Glutamatergic neuron (in vitro differentiated cells): ENCODE data around the gene FILIP1L. TPM values are rescaled to one million over a fixed set of nuclear protein-coding genes. Genes with fewer than 3 reads are reported as not detected.

Source experiments
- DNase-seq: peaks from one replicate; pipeline ENCODE4 v3.0.0; 2022
- H3K27ac Mint-ChIP-seq: one replicate; pipeline ENCODE4 v1.8.0; 2020; ENCODE audit warnings: mild to moderate bottlenecking, mixed read lengths, inconsistent platforms; ENCODE audit not compliant: unreplicated experiment
- H3K27me3 Mint-ChIP-seq: one replicate; pipeline ENCODE4 v1.8.0; 2020; ENCODE audit warnings: mild to moderate bottlenecking, moderate library complexity, mixed read lengths, inconsistent platforms; ENCODE audit not compliant: unreplicated experiment
- H3K36me3 Mint-ChIP-seq: one replicate; pipeline ENCODE4 v1.8.0; 2020; ENCODE audit warnings: mild to moderate bottlenecking, mixed read lengths, inconsistent platforms; ENCODE audit not compliant: unreplicated experiment
- H3K4me1 Mint-ChIP-seq: one replicate; pipeline ENCODE4 v1.8.0; 2020; ENCODE audit warnings: mild to moderate bottlenecking, low read depth, mixed read lengths, inconsistent platforms; ENCODE audit not compliant: unreplicated experiment
- H3K4me3 Mint-ChIP-seq: one replicate; pipeline ENCODE4 v1.8.0; 2020; ENCODE audit warnings: mild to moderate bottlenecking, mixed read lengths, inconsistent platforms; ENCODE audit not compliant: unreplicated experiment
- H3K9me3 Mint-ChIP-seq: one replicate; pipeline ENCODE4 v1.8.0; 2020; ENCODE audit warnings: mild to moderate bottlenecking, moderate library complexity, mixed read lengths, inconsistent platforms; ENCODE audit not compliant: unreplicated experiment
- total RNA-seq: library from RNA; stranded (reverse); fragmentation: NEBNext Ultra II Directional; extraction: Animal tissue kit (Norgen Biotek cat#: 25700); gene quantifications from one replicate; pipeline ENCODE4 v1.2.1, GENCODE V29; 2021; ENCODE audit not compliant: unreplicated experiment
- TF ChIP-seq, protein P1 (sequence below): fragments of 200-600 bp; sonication (generic); IDR thresholded peaks from one replicate; pipeline ENCODE4 v1.5.0; 2021; ENCODE audit not compliant: partially characterized antibody, unreplicated experiment

The FILIP1L gene
- total RNA-seq, 1 donor from 2014 or later: 4.3 TPM

DNA sequence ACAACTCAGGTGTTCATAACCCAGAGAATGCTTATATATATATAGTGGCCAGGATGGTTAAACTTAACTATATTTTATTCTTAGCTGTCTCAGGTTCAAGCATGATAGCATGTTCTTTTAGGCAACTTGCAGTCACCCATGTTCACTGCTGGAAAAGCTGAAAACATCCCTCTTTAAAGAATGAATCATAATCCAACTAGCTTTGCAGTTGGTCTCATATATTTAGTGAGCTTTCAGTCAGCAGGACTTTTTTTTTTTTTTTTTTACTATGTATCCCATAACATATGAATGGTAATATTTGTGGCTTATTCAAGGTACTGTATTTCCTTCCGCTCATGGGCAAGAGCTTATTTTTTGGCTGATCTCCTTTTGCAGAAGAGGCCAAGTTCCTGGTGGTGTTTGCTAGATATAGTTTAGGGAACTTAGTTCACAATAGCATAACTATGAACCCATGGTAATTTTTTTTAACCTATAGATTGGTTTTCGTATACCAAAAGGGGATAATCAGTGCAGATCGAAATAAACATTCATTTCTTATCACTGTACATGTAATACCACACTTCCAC lies 219.1 kb downstream of the FILIP1L start:
- no peaks in the 10 kb centered on the region for H3K9me3 Mint-ChIP-seq
- H3K27ac Mint-ChIP-seq: no peak overlapping the region
- no peak overlapping the region for H3K4me3 Mint-ChIP-seq
- DNase-seq: no peak
- TF ChIP-seq, protein P1, sequence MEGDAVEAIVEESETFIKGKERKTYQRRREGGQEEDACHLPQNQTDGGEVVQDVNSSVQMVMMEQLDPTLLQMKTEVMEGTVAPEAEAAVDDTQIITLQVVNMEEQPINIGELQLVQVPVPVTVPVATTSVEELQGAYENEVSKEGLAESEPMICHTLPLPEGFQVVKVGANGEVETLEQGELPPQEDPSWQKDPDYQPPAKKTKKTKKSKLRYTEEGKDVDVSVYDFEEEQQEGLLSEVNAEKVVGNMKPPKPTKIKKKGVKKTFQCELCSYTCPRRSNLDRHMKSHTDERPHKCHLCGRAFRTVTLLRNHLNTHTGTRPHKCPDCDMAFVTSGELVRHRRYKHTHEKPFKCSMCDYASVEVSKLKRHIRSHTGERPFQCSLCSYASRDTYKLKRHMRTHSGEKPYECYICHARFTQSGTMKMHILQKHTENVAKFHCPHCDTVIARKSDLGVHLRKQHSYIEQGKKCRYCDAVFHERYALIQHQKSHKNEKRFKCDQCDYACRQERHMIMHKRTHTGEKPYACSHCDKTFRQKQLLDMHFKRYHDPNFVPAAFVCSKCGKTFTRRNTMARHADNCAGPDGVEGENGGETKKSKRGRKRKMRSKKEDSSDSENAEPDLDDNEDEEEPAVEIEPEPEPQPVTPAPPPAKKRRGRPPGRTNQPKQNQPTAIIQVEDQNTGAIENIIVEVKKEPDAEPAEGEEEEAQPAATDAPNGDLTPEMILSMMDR: no peak
- H3K27me3 Mint-ChIP-seq: peaks cover 5% of the 10 kb centered on the region
- no peaks in the 10 kb centered on the region for H3K36me3 Mint-ChIP-seq
- peaks cover 4% of the 10 kb centered on the region for H3K4me1 Mint-ChIP-seq

DNA sequence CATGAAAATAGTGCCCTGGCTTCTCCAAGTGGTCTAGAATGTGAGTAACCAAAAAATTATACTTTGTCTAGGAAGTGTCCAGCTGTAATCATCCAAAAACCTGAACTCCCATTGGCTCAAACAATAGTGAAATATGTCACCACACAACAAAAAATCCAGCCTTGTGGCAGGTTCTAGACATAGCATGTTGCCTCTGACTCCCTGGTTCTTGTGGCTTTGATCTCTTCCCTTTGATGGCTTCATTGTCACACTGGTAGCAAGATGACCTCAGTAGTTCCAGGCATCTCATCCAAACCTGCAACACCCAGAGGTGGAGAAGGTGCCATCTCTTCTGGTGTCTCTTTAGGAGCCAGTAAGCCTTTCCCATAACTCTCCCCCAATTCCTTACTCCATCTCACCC lies 222.0 kb downstream of the FILIP1L start:
- peaks cover 3% of the 10 kb centered on the region for H3K27me3 Mint-ChIP-seq
- no peaks in the 10 kb centered on the region for H3K9me3 Mint-ChIP-seq
- H3K27ac Mint-ChIP-seq: no peak overlapping the region
- peaks cover 6% of the 10 kb centered on the region for H3K36me3 Mint-ChIP-seq
- DNase-seq: no peak
- TF ChIP-seq, protein P1: no peak
- H3K4me1 Mint-ChIP-seq: peaks cover 4% of the 10 kb centered on the region
- no peak overlapping the region for H3K4me3 Mint-ChIP-seq

DNA sequence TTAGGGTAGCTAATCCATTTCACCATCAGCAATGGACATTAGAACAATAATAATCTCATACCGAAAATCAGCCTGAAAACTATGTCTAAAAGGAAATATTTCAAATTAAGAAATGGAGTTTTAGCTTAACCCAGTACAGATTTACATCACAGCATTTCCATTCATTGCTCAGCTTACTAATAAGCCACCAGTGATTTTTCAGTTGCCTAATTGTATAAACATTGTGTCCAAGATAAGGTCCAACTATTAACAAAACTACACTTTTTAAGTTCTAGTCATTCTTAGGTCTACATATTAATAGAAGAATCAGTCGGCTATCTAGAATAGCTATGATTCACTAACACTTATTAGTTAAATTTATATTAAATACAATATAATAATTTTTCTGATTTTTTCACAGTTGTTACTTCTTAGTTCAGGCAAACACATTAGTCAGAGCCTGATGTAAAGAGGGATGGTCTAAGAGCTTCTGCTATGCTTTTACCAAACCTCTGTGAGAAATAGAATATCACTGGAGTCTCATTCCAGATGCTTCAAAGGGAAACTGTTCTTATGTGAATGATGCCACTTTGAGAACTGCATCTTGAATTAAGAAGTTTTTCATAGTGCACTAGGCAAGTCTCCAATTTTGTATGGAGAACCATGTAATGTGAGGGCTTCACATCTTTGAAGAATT lies 222.6 kb downstream of the FILIP1L start:
- no peaks in the 10 kb centered on the region for H3K9me3 Mint-ChIP-seq
- peaks cover 4% of the 10 kb centered on the region for H3K4me1 Mint-ChIP-seq
- peaks cover 3% of the 10 kb centered on the region for H3K27me3 Mint-ChIP-seq
- peaks cover 6% of the 10 kb centered on the region for H3K36me3 Mint-ChIP-seq
- H3K4me3 Mint-ChIP-seq: no peak overlapping the region
- H3K27ac Mint-ChIP-seq: no peak overlapping the region
- DNase-seq: no peak
- TF ChIP-seq, protein P1: no peak

DNA sequence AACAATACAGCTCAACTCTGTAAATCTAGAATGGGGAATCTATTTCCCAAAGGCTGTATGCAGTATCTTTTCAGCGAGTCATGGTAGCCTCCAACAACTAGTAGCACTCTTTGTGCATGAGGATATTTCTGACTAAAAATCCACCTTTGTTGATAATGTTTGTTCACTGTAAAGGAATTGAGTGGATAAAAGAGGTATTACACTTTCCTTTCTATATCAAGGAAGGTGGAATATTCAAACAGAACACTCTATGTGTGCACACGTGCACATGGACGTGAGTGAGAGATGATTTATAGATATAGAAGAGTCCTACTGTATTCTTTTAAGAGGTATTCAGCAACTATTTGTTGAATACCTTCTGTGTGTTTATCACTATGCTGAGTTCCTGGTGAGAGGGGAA lies 228.4 kb downstream of the FILIP1L start:
- Mint-ChIP-seq H3K27me3 (no peaks in the 10 kb centered on the region), H3K4me3 (no peak overlapping the region), H3K36me3 (peaks cover 6% of the 10 kb centered on the region), H3K9me3 (no peaks in the 10 kb centered on the region), H3K4me1 (no peaks in the 10 kb centered on the region), H3K27ac (no peak overlapping the region)
- no peak for DNase-seq
- TF ChIP-seq, protein P1: no peak

DNA sequence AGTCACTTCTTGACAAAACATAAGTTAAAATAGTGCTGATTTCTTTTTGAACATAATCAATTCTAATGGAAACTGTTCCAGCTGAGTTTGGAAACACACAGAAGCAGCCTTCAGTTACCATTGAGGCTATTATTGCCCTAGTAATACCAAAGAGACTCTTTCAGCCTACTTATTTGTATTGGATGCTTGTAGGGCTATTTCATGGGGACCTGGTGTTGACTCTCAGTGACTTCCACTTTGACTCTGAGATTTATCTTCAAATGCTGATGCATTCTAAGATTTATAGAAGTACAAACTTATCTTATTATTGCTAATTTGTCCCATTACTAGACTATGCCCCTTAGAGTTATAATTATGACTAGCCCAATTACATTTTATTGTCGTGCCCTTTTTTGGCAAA lies 229.2 kb downstream of the FILIP1L start:
- Mint-ChIP-seq H3K9me3 (no peaks in the 10 kb centered on the region), H3K36me3 (peaks cover 6% of the 10 kb centered on the region), H3K4me1 (no peaks in the 10 kb centered on the region), H3K27ac (no peak overlapping the region), H3K4me3 (no peak overlapping the region), H3K27me3 (no peaks in the 10 kb centered on the region)
- no peak for DNase-seq
- TF ChIP-seq, protein P1: no peak
